ENCODE data around the gene CD69.

Gene CD69

DNA sequence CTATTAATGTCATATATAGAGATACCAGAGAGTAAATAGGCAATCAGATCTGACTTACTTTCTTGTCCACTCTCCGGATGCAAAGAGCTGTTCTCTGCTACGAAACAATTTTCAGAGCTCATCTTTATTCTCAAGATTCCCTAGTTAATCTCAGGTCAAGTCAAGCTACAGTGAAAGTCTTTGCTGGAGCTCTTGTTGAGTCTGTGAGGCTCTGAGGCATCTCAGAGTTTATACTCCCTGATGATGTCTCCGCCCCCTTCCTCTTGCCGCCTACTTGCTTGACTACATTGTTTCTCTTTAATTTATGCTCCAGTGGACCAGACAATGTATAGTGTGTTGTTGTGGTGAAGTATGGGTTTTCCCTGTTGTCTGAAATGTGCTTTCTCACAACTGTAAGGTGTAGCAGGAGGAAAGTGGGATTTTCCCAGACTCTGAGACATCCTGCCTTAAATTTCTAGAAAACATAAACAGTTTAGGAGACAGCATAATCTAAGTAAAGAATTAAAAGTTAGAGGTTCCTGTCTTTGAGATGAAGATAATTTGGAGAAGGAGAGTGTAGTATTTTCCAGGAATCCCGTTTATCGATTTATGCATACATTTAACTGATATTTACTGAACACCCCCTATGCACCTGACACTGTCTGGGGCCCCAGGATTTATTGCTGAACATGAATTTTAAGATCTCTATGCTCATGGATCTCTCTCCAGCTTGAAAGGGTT is at the start of gene CD69:
CD69 (minus strand) TSS at position 203 of the 720 bp plus-strand sequence; CDS start at position 122, 81 bp downstream.
- peak; percentile 36 for DNase-seq (ENCODE audit: low spot score)

DNA sequence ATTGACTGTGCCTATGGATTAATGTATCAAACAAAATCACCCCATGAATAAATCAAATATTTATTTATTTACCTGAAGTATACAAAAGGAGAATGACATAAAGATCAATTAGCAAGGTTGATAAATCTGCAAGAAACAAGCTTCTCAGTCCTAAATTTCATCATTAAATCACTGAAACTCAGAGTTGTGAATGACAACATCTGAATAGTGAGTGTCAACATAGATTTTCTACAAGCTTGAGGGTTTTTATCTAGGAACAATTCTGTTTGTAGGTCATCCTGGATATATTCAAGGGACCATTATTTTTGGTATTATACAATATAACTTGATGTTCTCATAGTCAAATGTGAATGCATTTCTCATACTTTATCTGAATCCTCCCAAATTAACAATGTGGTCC is 49.2 kb upstream of the CD69 start:
- no peak for DNase-seq (ENCODE audit: low spot score)

DNA sequence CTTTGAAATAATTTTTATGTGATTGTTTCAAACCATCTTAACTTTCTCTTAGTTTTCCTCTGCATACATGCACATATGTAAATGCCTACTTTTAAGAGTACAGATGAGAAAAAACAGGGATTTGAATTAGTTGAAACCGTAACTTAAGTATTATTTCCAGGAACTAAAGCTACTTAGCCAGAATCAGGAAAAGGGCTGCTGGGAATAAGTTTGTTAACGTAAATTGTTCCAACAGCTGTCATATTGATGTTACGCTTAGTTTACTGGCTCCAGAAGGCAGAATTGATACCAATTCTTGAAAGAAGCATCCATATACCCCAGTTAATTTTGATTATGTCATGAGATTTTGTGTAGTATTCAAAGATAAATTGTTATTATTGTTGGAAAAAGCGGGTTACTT is 48.6 kb upstream of the CD69 start:
- DNase-seq (ENCODE audit: low spot score) = no peak

DNA sequence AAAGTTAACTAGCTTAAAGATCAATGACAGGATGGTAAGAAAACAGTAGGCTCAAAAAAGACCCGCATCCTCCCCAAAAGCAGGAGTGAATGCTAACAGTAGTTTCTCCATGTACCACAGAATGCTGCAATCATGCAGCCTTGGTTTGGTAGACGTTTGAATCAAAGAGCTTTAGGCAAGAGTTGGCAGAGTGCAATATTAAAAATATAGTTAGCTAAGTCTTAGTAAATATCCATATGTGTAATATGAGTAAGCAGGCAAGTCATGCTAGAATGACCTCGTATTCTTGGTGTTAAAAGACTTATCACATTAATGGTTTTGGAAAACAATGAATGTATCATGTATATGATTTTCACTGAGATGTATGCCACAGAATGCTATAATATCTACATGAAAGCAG is 47.8 kb upstream of the CD69 start:
- no peak for DNase-seq (ENCODE audit: low spot score)

DNA sequence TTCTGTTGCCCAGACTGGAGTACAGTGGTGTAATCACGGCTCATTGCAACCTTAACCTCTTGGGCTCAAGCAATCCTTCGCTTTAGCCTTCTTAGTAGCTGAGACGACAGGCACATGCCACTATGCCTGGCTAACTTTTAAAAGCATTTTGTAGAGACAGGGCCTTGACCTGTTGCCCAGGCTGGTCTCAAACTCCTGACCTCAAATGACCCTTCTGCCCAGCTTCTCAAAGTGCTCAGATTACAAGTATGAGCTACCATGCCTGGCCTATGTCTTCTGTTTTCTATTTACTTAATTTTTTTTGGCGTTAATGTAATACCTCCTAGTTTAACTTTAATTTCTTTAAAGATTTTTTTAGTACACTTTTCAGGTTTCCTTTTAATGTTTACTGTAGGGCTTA is 46.0 kb upstream of the CD69 start:
- DNase-seq (ENCODE audit: low spot score) = no peak

DNA sequence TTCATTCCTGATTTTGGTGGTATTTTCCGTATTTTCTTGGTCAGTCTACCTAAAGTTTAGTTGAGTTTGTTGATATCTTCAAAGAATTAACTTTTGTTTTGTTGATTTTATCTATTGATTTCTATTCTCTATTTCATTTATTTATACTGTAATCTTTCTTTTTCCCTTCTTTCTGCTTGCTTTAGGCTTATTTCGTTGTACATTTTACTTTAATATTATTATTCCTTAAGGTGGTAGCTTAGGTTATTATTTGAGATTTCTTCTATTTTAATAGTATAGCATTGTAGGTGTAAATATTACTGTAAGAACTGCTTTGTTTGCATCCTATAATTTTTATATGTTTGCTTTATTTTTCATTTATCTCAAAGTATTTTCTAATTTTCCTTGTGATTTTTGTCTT is 45.2 kb upstream of the CD69 start:
- DNase-seq (ENCODE audit: low spot score) = no peak

DNA sequence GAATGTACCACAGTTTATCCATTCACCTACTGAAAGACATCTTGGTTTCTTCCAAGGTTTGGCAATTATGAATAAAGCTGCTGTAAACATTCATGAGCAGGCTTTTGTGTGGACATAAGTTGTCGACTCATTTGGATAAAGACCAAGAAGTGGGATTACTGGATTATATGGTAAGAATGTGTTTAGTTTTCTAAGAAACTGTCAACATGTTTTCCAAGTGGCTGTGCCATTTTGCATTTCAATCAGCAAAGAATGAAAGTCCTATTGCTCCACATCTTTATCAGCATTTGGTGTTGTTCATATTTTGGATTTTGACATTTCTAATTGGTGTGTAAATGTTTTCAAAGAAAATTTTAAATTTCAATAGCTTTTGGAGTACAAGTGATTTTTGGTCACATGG is 39.3 kb upstream of the CD69 start:
- no peak for DNase-seq (ENCODE audit: low spot score)

DNA sequence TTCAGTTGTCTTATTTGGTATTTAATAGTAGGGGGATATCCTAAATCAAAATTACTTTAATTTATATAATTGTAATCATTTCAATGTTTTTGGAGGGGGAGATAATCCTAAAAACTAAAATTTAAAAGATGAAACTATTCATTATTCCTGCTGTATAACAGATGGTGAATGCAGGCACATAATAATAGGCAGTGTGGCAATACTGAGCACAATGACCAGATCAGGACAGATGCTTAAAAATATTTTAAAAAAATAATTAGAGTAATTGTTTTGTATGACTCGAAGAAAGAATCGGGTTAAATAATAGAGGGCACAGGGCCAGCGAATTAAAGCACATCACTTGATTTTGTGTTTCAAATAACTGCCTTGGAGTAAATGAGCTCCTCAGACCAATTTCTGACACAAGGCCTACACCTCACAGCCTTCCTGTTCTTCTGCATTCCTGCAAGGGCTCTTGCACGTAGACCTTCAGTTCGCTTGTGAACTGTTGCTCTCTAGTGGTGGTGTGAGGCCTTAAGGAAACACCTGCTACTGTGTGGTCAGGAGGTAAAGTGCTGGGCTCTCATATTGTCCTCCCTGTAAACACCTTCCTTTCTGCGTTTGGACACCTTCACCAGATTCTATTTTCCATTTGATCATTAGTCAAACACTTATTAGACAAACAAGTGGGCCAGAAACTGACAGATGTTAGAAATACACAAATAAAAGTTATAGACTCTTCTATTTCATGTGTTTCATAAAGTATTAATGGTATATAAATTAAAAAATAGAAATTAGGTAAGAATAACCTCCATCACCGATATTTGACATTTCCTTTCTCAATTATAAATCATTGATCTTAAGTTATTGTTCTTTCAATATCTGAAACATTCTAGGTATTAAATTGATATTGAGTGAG is 37.3 kb upstream of the CD69 start:
- peak; percentile 32 for DNase-seq (ENCODE audit: low spot score)

DNA sequence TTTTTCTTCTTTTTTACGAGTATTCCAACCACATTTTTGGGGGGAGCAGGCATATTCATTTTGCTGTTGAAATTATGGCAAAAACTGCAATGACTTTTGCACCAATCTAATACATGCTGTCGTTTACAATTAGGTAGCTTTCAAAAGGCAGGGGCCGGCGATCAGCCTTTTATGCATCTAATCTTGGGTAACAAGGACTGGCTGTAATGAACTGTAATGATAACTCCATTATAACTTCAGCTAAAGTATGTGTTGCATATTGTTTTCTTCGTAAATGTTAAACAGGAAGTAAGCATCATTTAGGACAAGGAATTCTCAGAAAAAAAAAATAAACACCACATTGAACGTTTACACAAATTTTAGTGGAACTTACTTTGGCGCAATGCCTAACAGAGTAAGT is 36.3 kb upstream of the CD69 start:
- DNase-seq (ENCODE audit: low spot score) = no peak

DNA sequence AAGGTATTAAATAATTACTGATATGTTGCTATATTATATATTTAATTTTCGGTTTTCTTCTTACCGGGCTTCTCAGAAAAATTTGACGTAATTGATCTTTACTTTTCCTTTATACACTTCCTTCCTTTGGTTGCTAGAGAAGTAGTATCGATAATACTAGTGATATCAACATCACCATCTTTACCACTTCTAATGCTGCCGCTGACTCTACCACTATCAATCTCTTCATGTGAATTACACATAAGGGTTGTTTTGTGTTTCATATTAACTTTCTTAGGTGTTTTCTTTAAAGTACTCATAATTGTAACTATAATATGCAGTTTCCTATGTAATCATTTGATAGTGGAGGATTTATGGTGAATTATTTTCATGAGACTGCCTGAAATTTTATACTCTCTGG is 35.6 kb upstream of the CD69 start:
- DNase-seq (ENCODE audit: low spot score) = no peak

DNA sequence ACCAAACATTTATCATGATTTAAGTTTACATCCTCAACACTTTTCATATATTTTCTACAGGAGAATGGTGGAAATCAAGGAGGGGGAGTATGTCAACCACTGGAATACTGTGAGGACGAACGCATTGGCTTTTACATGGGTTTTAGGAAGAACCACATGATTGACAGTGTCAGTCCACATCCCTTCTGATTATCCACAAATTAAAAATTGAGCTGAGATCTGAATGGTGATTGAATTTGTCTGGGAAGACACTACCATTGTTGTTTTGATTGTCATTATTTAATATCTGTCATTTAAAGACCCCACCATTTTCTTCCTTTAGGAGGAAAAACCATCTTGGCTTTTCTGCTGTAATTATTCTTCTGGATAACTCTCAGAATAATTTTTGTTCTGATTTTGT is 35.2 kb upstream of the CD69 start:
- no peak for DNase-seq (ENCODE audit: low spot score)

DNA sequence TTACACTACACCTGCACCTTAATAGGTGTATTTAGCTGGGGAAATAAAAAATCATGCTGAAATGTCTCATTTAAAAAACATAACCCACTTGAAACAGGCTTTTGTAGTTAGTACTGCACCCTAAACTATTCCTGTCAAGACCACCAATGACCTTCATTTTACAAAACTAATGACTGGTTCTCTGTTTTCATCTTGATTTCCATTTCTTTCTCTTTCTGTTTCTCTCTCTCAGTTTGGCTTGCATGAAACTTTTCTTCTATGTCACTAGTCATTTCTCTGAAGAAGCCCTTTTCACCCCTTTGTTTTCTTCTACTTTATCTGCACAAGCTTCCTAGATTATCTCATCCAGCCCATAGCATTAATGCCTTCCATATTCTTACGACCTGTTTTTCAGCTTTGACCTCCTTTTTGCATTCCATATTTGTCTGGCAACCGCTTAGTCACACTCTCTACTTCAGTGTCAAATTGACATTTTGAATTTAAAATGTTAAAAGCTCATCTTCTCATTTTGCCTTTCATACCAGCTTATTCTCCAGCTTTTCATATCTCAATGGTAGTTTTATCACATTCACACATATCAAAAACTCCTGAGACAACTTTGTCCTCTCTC is 33.9 kb upstream of the CD69 start:
- no peak for DNase-seq (ENCODE audit: low spot score)

DNA sequence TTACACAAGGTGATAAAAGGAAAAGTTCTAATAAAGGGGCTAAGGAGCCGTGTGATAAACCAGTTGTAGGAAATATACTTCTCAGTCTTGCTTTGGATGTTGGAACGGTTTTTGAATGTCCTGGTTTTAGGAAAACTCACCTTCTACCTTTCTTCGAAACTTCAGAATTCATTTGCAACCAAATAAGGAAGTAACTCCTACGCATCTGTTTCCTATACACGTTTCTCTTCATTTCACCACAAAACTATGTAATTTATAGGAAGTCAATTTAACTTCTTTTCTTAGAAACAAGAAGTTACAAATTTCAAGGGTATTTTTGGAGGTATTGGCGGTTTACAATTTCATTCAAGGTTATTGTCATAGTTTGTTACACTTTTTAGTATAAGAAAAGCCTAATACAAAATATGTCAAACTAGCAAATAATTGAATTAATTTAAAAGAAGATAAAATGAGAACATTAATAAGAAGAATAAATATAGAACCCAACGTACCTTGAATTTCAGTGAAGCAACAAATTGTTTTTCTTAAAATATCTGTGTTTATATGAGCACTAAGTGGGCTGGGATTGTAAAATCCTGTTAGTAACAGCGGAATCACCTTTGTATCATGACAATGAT is 33.2 kb upstream of the CD69 start:
- no peak for DNase-seq (ENCODE audit: low spot score)

DNA sequence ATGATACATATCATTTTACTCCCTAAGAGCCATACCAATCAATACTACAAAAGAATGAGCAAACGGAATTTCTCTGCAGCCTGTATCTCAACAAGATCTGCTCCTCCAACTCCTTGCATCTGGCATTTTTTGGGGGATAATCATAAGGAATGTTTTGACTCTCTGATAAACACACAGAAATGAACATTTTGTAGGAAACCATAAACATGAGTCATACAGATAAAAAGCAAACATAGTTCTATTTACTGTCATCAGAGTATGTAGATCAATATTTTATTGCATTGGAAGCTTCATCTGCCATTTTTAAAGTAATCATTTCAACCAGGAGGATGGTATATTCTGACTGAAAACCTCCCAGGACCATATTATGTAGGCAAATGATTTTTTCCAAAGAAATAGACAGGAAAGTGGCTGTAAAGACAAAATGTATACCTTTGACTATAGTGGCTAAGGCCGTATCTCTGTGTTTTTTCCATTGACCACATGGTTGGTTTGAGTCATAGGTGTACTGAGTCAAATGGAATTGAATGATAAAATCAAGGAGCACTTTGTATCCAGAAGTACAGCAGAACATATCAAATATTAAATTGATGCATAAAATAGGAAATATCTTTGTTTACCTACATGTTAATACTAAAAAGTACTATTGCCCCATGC is 32.4 kb upstream of the CD69 start:
- no peak for DNase-seq (ENCODE audit: low spot score)

DNA sequence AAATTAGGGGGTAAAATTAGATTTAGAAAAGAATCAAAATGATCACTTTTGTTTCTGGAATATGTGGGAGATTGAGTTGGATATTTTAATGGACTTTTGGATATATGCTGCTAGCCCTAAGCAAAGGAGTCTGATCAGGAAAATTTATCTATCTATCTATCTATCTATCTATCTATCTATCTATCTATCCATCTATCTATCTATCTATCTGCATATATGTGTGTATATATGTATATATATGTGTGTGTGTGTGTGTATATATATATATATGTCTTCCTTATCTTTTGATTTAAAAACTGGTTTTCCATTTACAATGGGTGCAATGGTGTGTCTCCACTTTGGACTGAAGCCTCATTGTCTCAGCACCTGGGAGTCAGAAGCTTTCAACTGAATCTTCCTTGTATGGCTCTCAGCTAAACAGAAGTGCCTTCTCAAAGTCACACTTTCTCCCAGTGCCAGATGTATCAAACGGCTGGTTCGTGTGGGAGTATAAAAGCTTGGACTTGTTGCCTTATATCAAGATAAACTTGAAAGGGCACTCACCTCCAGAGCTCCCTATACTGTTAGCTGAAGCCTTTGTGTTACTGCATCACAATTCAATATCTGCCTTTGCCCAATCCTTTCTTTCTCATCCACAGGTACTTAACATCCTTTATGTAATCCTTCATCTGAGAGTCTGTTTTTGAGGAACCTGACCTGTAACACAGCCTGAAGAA is 31.6 kb upstream of the CD69 start:
- no peak for DNase-seq (ENCODE audit: low spot score)

DNA sequence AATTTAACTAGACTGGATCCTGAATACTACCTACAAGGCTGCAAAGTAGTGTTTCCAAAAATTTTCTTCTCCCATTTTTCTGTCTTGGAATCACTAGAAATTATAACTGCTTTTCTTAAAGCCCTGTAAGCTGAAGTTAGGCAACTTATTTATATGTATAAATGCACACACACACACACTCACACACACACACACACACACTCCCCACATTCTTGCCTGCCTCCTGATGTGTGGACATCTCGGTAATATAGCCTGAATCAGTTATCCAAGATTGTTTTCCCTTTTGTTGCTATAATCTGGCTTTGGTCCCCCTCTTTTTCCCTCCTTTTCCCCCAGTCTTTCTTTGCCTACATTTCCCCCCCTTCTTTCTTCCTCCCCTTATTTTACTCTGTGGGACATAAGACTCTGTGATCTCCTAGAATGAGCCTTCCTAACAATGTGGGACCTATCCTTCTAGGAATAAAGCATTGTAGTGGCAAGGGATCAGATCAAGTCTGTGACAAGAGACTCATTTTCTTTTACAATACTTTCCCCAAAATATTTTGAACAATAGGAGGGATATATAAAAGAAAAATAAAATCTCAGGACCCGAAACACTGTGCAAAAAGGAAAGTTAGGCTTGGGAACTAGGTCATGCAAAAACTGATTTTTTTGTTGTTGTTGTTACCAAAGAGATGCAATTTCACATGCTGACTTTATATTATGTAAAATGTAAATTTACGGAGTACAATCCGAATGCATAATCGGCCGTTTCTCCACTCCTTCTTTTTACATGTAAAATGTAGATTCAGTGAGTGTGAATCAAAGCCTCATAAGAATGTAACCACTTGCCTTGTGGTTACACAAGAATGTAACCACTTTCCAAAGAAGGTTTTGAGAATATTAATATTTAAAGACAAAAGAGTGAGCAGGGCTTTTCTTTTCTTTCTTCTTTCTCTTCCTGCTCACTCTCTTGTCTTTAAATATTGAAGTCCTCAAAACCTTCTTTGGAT is 26.3 kb upstream of the CD69 start:
- DNase-seq (ENCODE audit: low spot score) = no peak

DNA sequence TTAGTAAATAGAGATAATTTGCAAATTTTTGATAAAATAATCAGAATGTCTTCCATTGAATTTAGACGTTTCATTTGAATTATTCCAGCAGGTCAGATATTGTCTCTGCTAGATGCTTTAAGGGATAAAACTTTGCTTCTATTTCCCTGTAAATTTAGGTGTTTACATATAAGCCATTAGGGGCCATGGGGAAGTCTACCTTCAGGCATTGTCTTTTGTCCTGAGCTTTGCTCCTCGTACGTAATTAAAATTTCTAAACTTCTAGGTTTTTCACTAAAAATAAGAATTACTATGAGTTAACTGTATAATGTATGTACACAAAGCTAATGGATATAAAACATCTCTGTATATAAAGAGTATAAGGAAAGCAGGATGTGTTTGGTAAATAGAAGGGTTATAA is 24.1 kb upstream of the CD69 start:
- no peak for DNase-seq (ENCODE audit: low spot score)

DNA sequence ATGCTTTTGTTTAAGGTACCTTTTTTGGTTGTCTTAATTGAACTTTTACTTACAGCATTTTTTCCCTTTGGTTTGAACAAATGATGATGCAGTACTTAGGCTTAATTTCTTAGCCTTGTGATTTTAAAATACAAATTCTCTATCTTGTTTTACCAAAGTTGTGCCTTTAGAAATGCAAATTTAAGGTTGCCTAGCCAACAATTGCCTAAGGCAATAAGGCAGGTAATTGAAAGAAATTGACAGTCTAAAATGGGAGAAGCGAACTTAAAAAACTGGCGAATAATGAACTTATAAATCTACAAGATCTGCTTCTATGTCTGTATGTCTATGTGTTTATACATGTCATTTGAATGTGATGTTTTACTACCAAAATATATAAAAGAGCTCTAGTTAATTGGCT is 23.6 kb upstream of the CD69 start:
- DNase-seq (ENCODE audit: low spot score) = no peak

DNA sequence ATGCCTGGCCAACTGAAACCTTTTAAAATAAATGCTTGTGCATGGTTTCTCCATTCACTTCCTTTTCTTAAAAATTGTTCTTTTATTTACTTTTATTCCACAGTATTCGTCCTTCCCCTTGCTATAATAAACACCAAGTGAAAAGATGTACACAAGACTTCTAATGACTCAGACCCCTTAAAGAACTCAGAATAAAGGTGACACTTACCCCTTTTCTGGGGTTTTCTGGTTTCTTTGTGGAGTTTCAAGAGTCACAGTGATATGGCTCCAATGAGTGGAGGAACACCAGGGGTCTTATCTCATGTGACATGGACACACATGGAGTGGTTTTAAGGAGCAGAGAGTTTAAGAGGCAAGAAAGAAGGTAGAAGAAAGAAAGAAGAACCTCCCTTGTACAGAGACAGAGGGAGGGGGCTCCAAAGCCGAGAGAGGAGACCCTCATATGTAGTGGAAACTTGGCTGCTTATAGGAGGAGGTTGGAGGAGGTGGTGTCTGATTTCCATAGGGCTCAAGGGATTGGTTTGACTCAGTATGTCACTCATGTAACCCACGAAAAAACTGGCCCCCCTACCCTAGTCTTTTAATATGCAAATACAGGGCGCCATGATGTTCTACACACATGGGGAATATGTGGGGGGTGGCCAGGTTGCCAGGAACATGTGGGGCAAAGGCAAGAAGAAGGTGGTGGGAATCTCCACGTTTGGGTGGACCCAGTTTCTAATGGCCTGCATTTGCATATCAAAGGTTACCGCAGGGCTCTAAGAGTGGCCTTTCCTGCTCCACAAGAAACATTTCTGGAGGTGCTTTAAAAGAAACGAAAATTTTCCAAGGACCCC is 22.1 kb upstream of the CD69 start:
- no peak for DNase-seq (ENCODE audit: low spot score)

Measured in germinal center (tissue), 1 donor.